SK-N-SH treated with all-trans-retinoic acid at 6 μM for 48 hours (cell line): ENCODE measurements around the gene CD200R1.

Source experiments
- ATAC-seq: fragments of 200-7000 bp; cut with Tn5 transposase; 3 replicates; pipeline ENCODE4 v1.9.1; 2020; ENCODE audit warnings: mild to moderate bottlenecking, moderate library complexity
- BACH2 ChIP-seq: fragments of 250-450 bp; sonication (Bioruptor Pico); IDR thresholded peaks from 2 replicates; pipeline ENCODE4 v1.9.0; 2021; ENCODE audit warnings: mild to moderate bottlenecking, borderline replicate concordance
- CREB5 ChIP-seq: fragments of 250-450 bp; sonication (Bioruptor Pico); IDR thresholded peaks from 2 replicates; pipeline ENCODE4 v1.5.1; 2020; ENCODE audit warnings: low read depth, mild to moderate bottlenecking, moderate library complexity
- CSDC2 ChIP-seq: fragments of 250-450 bp; sonication (Bioruptor Pico); IDR thresholded peaks from 2 replicates; pipeline ENCODE4 v1.5.0; 2020; ENCODE audit warnings: mild to moderate bottlenecking, moderate library complexity
- ESRRG ChIP-seq: fragments of 250-450 bp; sonication (Bioruptor Pico); IDR thresholded peaks from 2 replicates; pipeline ENCODE4 v1.6.1; 2021; ENCODE audit warnings: mild to moderate bottlenecking
- GLIS3 ChIP-seq: fragments of 250-450 bp; sonication (Bioruptor Pico); IDR thresholded peaks from 2 replicates; pipeline ENCODE4 v1.5.0; 2020; ENCODE audit warnings: mild to moderate bottlenecking, moderate library complexity
- ISL1 ChIP-seq: fragments of 250-450 bp; sonication (Bioruptor Pico); IDR thresholded peaks from 2 replicates; pipeline ENCODE4 v2.1.2; 2022; ENCODE audit warnings: mild to moderate bottlenecking, moderate library complexity
- POU6F1 ChIP-seq: fragments of 250-450 bp; sonication (Bioruptor Pico); IDR thresholded peaks from 2 replicates; pipeline ENCODE4 v1.8.0; 2021; ENCODE audit warnings: low read depth, mild to moderate bottlenecking, moderate library complexity, borderline replicate concordance
- PPARA ChIP-seq: fragments of 250-450 bp; sonication (Bioruptor Pico); IDR thresholded peaks from 2 replicates; pipeline ENCODE4 v1.5.0; 2020; ENCODE audit warnings: mild to moderate bottlenecking, borderline replicate concordance
- RARB ChIP-seq: fragments of 250-450 bp; sonication (Bioruptor Pico); IDR thresholded peaks from 2 replicates; pipeline ENCODE4 v1.8.0; 2021; ENCODE audit warnings: mild to moderate bottlenecking, moderate library complexity
- SNAI2 ChIP-seq: fragments of 250-450 bp; sonication (Bioruptor Pico); IDR thresholded peaks from 2 replicates; pipeline ENCODE4 v1.5.0; 2020; ENCODE audit warnings: mild to moderate bottlenecking, moderate library complexity
- TCF4 ChIP-seq: fragments of 250-450 bp; sonication (Bioruptor Pico); IDR thresholded peaks from 2 replicates; pipeline ENCODE4 v1.8.0; 2021; ENCODE audit warnings: mild to moderate bottlenecking, moderate library complexity, borderline replicate concordance
- TOX ChIP-seq: fragments of 250-450 bp; sonication (Bioruptor Pico); IDR thresholded peaks from 2 replicates; pipeline ENCODE4 v1.8.0; 2021; ENCODE audit warnings: mild to moderate bottlenecking, moderate library complexity, borderline replicate concordance
- ZC3H10 ChIP-seq: fragments of 250-450 bp; sonication (Bioruptor Pico); IDR thresholded peaks from 2 replicates; pipeline ENCODE4 v1.5.1; 2021; ENCODE audit warnings: mild to moderate bottlenecking, moderate library complexity
- ZFP3 ChIP-seq: fragments of 250-450 bp; sonication (Bioruptor Pico); IDR thresholded peaks from 2 replicates; pipeline ENCODE4 v1.5.0; 2020; ENCODE audit warnings: mild to moderate bottlenecking, moderate library complexity
- ZFP30 ChIP-seq: fragments of 450-650 bp; formaldehyde crosslinking; IDR thresholded peaks from 2 replicates; pipeline ENCODE4 v1.5.0; 2022; ENCODE audit warnings: mild to moderate bottlenecking, moderate library complexity
- ZNF70 ChIP-seq: fragments of 450-650 bp; formaldehyde crosslinking; IDR thresholded peaks from 2 replicates; pipeline ENCODE4 v1.5.0; 2020; ENCODE audit warnings: mild to moderate bottlenecking, moderate library complexity
- ZNF8 ChIP-seq: fragments of 450-650 bp; formaldehyde crosslinking; IDR thresholded peaks from 2 replicates; pipeline ENCODE4 v1.5.0; 2020; ENCODE audit warnings: mild to moderate bottlenecking, moderate library complexity
- TF ChIP-seq, protein P1 (sequence below): fragments of 250-450 bp; sonication (Bioruptor Pico); IDR thresholded peaks from 2 replicates; pipeline ENCODE4 v1.8.0; 2020; ENCODE audit warnings: mild to moderate bottlenecking, moderate library complexity, borderline replicate concordance
- TF ChIP-seq, protein P2 (sequence below): fragments of 250-450 bp; sonication (Bioruptor Pico); IDR thresholded peaks from 2 replicates; pipeline ENCODE4 v1.5.1; 2021; ENCODE audit warnings: mild to moderate bottlenecking, moderate library complexity
- TF ChIP-seq, protein P3 (sequence below): fragments of 250-450 bp; sonication (Bioruptor Pico); IDR thresholded peaks from 2 replicates; pipeline ENCODE4 v1.5.0; 2020; ENCODE audit warnings: mild to moderate bottlenecking, moderate library complexity

CD200R1 gene

DNA sequence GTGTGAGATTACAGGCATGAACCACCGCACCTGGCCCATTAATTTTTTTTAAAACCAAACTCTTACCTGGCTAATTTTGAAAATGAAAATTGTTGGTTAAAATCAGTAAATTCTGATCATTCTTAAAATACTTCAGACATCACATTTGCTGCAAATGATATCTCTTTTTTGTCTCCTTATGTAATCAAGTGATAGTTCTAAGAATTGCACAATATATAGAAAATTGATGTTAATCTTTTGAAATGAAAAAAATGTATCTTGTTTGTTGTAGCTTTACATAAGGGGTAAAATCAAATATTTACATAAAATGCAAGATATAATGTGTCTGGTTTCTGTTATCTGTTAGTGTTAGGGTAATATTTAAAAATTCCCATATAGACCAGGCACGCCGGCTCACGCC is 20.9 kb upstream of the CD200R1 start:
- TF ChIP-seq ZNF70 (CRISPR knock-in tag) (no peak), ISL1 (CRISPR knock-in tag) (no peak), BACH2 (CRISPR knock-in tag) (no peak), PPARA (CRISPR knock-in tag) (no peak), RARB (CRISPR knock-in tag) (no peak), TCF4 (CRISPR knock-in tag) (no peak), CSDC2 (CRISPR knock-in tag) (no peak), GLIS3 (CRISPR knock-in tag) (no peak), TOX (CRISPR knock-in tag) (no peak), ZFP3 (CRISPR knock-in tag) (no peak), ZC3H10 (CRISPR knock-in tag) (no peak), CREB5 (no peak), SNAI2 (no peak), ZNF8 (no peak)
- TF ChIP-seq, protein P1, sequence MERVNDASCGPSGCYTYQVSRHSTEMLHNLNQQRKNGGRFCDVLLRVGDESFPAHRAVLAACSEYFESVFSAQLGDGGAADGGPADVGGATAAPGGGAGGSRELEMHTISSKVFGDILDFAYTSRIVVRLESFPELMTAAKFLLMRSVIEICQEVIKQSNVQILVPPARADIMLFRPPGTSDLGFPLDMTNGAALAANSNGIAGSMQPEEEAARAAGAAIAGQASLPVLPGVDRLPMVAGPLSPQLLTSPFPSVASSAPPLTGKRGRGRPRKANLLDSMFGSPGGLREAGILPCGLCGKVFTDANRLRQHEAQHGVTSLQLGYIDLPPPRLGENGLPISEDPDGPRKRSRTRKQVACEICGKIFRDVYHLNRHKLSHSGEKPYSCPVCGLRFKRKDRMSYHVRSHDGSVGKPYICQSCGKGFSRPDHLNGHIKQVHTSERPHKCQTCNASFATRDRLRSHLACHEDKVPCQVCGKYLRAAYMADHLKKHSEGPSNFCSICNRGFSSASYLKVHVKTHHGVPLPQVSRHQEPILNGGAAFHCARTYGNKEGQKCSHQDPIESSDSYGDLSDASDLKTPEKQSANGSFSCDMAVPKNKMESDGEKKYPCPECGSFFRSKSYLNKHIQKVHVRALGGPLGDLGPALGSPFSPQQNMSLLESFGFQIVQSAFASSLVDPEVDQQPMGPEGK = no peak
- TF ChIP-seq, protein P2, sequence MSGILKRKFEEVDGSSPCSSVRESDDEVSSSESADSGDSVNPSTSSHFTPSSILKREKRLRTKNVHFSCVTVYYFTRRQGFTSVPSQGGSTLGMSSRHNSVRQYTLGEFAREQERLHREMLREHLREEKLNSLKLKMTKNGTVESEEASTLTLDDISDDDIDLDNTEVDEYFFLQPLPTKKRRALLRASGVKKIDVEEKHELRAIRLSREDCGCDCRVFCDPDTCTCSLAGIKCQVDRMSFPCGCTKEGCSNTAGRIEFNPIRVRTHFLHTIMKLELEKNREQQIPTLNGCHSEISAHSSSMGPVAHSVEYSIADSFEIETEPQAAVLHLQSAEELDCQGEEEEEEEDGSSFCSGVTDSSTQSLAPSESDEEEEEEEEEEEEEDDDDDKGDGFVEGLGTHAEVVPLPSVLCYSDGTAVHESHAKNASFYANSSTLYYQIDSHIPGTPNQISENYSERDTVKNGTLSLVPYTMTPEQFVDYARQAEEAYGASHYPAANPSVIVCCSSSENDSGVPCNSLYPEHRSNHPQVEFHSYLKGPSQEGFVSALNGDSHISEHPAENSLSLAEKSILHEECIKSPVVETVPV (CRISPR knock-in tag) = no peak
- TF ChIP-seq, protein P3, sequence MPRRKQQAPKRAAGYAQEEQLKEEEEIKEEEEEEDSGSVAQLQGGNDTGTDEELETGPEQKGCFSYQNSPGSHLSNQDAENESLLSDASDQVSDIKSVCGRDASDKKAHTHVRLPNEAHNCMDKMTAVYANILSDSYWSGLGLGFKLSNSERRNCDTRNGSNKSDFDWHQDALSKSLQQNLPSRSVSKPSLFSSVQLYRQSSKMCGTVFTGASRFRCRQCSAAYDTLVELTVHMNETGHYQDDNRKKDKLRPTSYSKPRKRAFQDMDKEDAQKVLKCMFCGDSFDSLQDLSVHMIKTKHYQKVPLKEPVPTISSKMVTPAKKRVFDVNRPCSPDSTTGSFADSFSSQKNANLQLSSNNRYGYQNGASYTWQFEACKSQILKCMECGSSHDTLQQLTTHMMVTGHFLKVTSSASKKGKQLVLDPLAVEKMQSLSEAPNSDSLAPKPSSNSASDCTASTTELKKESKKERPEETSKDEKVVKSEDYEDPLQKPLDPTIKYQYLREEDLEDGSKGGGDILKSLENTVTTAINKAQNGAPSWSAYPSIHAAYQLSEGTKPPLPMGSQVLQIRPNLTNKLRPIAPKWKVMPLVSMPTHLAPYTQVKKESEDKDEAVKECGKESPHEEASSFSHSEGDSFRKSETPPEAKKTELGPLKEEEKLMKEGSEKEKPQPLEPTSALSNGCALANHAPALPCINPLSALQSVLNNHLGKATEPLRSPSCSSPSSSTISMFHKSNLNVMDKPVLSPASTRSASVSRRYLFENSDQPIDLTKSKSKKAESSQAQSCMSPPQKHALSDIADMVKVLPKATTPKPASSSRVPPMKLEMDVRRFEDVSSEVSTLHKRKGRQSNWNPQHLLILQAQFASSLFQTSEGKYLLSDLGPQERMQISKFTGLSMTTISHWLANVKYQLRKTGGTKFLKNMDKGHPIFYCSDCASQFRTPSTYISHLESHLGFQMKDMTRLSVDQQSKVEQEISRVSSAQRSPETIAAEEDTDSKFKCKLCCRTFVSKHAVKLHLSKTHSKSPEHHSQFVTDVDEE (CRISPR knock-in tag) = no peak
- ATAC-seq = no peak

DNA sequence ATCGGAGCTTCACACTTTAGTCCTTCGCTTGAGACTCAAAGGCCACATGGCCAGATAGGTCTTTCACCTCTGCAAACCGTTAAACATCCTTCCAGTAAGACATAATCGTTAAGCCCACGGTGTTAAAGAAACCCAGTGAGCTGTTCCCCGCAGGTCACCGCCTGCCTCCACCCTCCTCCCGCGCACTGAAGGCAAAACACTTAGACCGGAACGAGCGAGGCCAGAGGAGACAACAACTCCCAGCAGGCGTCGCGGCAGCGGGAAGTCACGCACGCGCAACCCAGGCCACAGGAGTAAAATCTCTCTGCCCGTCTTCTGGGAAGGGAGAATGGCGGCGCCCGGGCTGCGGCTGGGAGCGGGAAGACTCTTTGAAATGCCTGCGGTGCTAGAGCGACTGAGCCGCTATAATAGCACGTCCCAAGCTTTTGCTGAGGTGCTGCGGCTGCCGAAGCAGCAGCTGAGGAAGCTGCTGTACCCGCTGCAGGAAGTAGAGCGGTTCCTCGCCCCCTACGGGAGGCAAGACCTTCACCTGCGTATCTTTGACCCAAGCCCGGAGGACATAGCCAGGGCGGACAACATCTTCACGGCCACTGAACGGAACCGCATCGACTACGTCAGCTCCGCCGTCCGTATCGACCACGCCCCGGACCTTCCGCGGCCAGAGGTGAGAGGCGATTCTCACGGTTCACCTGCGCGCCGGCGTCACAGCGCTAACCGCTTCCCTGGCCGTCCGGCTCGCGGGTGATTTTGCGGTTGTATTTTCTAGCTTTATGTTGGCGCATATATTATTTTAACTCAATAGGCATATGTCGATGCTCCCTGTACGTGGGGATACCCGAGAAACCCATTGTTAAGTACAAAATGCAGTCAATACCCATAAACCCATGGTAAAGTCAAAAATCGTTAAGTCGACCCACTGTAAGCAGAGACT is 16.0 kb upstream of the CD200R1 start, which contains the start of gene GTPBP8:
Gene GTPBP8 (plus strand): TSS at position 313 of the 931 bp plus-strand sequence. CDS start 16 bp downstream, at position 329.
- peak; percentile 99 for ATAC-seq
- TF ChIP-seq ZFP3 (CRISPR knock-in tag) (0 out of 2 replicates have a peak, but pooled peaks have one; percentile 35), ZFP30 (CRISPR knock-in tag) (no peak)
- TF ChIP-seq, protein P3 (CRISPR knock-in tag) = peak; percentile 56; the same call in 1 of the 2 replicates

- no peak for ATAC-seq
- no peak for TF ChIP-seq POU6F1 (CRISPR knock-in tag)
- TF ChIP-seq ESRRG (CRISPR knock-in tag) = no peak
- TF ChIP-seq CREB5 = no peak
- TF ChIP-seq, protein P3 (CRISPR knock-in tag) = no peak
These were observed 12.9 kb upstream of the CD200R1 start for GRCh38 chr3:112987710-112988334.
